ENCODE data around the gene APAF1.

Gene APAF1

DNA sequence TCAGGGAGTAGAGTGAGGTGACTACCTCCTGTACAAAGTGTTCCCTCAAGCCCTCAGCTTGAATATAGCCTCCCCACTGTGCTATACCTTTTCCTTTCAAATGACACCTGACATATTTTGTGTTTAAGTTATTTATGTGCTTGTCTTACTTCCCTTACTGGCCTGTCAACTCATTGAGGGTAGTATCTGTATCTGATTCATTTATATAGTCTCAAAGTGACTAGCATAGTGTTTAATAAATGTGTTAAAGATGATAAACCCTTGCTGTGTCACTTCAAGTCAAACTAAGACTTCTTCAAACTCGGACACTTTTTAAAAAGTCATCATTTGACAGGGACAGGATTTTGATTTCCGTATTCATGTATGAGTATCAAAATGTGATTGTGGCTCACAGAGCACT, 52.1 kb downstream of the APAF1 start:
- Histone ChIP-seq H3K79me2 (ENCODE audit: insufficient read depth, low read depth) (no peaks in the 10 kb centered on the region), H4K20me1 (ENCODE audit: insufficient read depth) (no peaks in the 10 kb centered on the region), H3K27ac (no peak overlapping the region), H3K9ac (no peak overlapping the region), H3K27me3 (ENCODE audit: insufficient read depth, low read depth) (no peaks in the 10 kb centered on the region), H3K4me3 (IDR thresholded peaks at IDR 0.05; ENCODE audit: insufficient read depth, low read depth, low read length) (no peak overlapping the region), H3K4me2 (no peak overlapping the region), H3K36me3 (ENCODE audit: insufficient read depth) (no peaks in the 10 kb centered on the region), H3K4me1 (ENCODE audit: low read depth, poor library complexity, severe bottlenecking) (no peaks in the 10 kb centered on the region), H2AFZ (ENCODE audit: low read depth) (no peak overlapping the region)
- no peak for TF ChIP-seq CTCF (conservative IDR thresholded peaks at IDR 0.05; ENCODE audit: low read depth, low read length)

DNA sequence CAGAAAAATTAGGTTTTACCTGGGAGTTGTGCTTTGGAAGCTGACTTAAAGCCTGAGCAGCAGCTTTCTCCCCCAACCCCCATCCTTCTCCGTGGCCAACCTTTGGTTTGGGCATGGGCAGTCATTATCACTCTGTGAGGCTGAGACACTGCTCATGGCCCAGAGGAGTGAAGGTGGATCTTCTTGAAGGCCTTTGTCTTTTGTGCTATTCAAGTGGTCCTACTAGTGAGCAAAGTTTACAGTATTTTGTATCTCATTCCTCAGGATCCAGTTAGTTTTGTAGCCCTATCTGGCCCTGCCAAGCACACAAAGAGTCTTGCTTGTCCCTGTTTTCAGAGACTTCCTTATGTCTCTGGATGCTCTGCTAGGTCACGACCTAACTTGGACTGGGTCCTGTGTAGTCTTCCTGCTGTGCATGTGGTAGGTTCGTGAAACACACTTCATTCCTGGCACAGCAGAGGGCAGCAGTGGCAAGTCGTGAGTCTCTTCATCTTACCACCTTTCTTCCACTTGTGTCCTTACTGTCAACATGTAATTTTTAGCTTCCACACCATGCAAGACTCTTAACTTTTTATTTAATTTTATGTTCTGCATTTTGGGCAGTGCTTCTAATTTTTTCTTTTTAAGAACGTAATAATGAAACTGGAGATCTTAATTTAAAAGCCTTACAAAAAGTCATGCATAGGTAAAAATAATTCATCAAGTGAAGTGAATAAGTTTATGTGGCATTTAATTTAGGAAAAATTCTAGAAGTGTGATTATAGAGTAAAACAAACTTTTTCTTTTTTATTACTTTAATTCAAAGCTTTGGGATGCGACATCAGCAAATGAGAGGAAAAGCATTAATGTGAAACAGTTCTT, 53.7 kb downstream of the APAF1 start:
- Histone ChIP-seq H3K4me2 (no peak overlapping the region), H3K4me1 (ENCODE audit: low read depth, poor library complexity, severe bottlenecking) (no peaks in the 10 kb centered on the region), H4K20me1 (ENCODE audit: insufficient read depth) (no peaks in the 10 kb centered on the region), H3K27me3 (ENCODE audit: insufficient read depth, low read depth) (no peaks in the 10 kb centered on the region), H3K27ac (no peak overlapping the region), H2AFZ (ENCODE audit: low read depth) (no peak overlapping the region), H3K9ac (no peak overlapping the region), H3K36me3 (ENCODE audit: insufficient read depth) (no peaks in the 10 kb centered on the region), H3K4me3 (IDR thresholded peaks at IDR 0.05; ENCODE audit: insufficient read depth, low read depth, low read length) (no peak overlapping the region), H3K79me2 (ENCODE audit: insufficient read depth, low read depth) (no peaks in the 10 kb centered on the region)
- peak; percentile 54; the same call in 1 of the 2 replicates for TF ChIP-seq CTCF (conservative IDR thresholded peaks at IDR 0.05; ENCODE audit: low read depth, low read length)

GRCh38 chr12:98699586-98699985, 54.5 kb downstream of the APAF1 start:
- Histone ChIP-seq H3K27ac (no peak overlapping the region), H3K4me1 (ENCODE audit: low read depth, poor library complexity, severe bottlenecking) (no peaks in the 10 kb centered on the region), H2AFZ (ENCODE audit: low read depth) (no peak overlapping the region), H3K36me3 (ENCODE audit: insufficient read depth) (no peaks in the 10 kb centered on the region), H4K20me1 (ENCODE audit: insufficient read depth) (no peaks in the 10 kb centered on the region), H3K4me2 (no peak overlapping the region), H3K9ac (no peak overlapping the region), H3K79me2 (ENCODE audit: insufficient read depth, low read depth) (no peaks in the 10 kb centered on the region), H3K4me3 (IDR thresholded peaks at IDR 0.05; ENCODE audit: insufficient read depth, low read depth, low read length) (no peak overlapping the region), H3K27me3 (ENCODE audit: insufficient read depth, low read depth) (no peaks in the 10 kb centered on the region)
- TF ChIP-seq CTCF (conservative IDR thresholded peaks at IDR 0.05; ENCODE audit: low read depth, low read length): no peak

GRCh38 chr12:98701166-98701565, 56.1 kb downstream of the APAF1 start:
- H3K4me1 ChIP-seq (ENCODE audit: low read depth, poor library complexity, severe bottlenecking): no peaks in the 10 kb centered on the region
- TF ChIP-seq CTCF (conservative IDR thresholded peaks at IDR 0.05; ENCODE audit: low read depth, low read length): no peak
- H3K36me3 ChIP-seq (ENCODE audit: insufficient read depth): no peaks in the 10 kb centered on the region
- no peaks in the 10 kb centered on the region for H3K27me3 ChIP-seq (ENCODE audit: insufficient read depth, low read depth)
- H3K79me2 ChIP-seq (ENCODE audit: insufficient read depth, low read depth): no peaks in the 10 kb centered on the region
- H3K4me3 ChIP-seq (IDR thresholded peaks at IDR 0.05; ENCODE audit: insufficient read depth, low read depth, low read length): no peak overlapping the region
- H4K20me1 ChIP-seq (ENCODE audit: insufficient read depth): no peaks in the 10 kb centered on the region
- H3K9ac ChIP-seq: no peak overlapping the region
- no peak overlapping the region for H3K27ac ChIP-seq
- no peak overlapping the region for H2AFZ ChIP-seq (ENCODE audit: low read depth)
- H3K4me2 ChIP-seq: no peak overlapping the region

All from KMS-11 (cell line).